Esophagus squamous epithelium (tissue), 5 donors: ENCODE data around the gene SNX32. TPM values are rescaled to one million over a fixed set of nuclear protein-coding genes. Genes with fewer than 3 reads are reported as not detected.
A peak's percentile ranks its signal among the peaks of the same experiment; 100 is the strongest.

Experiments used
- DNase-seq: peaks from one replicate; lab custom pipeline; 2025; lab: John Stamatoyannopoulos, UW
- H3K27ac ChIP-seq, 4 donors: fragments of 200-600 bp; sonication (generic); one replicate each; pipeline ENCODE4 v1.5.1; 2016 to 2019; ENCODE audit warnings: mild to moderate bottlenecking in 1 of 4
- H3K27me3 ChIP-seq, 4 donors: fragments of 200-600 bp; sonication (generic); 1 replicate in 3 of 4; 2 replicates in 1 of 4; pipeline versions ENCODE4 v1.5.1 to v1.6.0; 2017 to 2021; ENCODE audit warnings: antibody characterized with exemption in 1 of 4
- H3K36me3 ChIP-seq, 3 donors: fragments of 200-600 bp; sonication (generic); one replicate each; pipeline ENCODE4 v1.5.1; 2016 to 2019
- H3K4me1 ChIP-seq, 3 donors: fragments of 200-600 bp; sonication (generic); one replicate each; pipeline ENCODE4 v1.5.1; 2017 to 2019
- H3K4me3 ChIP-seq, 4 donors: fragments of 200-600 bp; sonication (generic); 1 replicate in 3 of 4; 2 replicates in 1 of 4; pipeline ENCODE4 v1.5.1; 2016 to 2019; ENCODE audit warnings: mild to moderate bottlenecking in 2 of 4, moderate library complexity in 1 of 4
- H3K9me3 ChIP-seq, 3 donors: fragments of 200-600 bp; sonication (generic); one replicate each; pipeline ENCODE4 v1.5.1; 2016 to 2019
- CTCF ChIP-seq, 6 experiments: fragments of 450-650 bp in 4 of 6; fragments of 200-600 bp in 2 of 6; sonication (generic) in 2 of 6; IDR thresholded peaks; one replicate each; pipeline ENCODE4 v1.5.1; 2016 to 2019; ENCODE audit warnings: antibody characterized with exemption in 6 of 6, mild to moderate bottlenecking in 4 of 6, moderate library complexity in 4 of 6
- POLR2A ChIP-seq, 4 donors: fragments of 450-650 bp; IDR thresholded peaks; one replicate each; pipeline ENCODE4 v1.6.1; 2017; ENCODE audit warnings: antibody characterized with exemption in 4 of 4, mild to moderate bottlenecking in 4 of 4, moderate library complexity in 3 of 4
- WGBS, 2 donors: methylation state at CpG; one replicate each; pipeline ENCODE4 v1.1.5; 2018; 5-methylcytosine and 5-hydroxymethylcytosine counted together
- intact Hi-C: fragments of 100-400 bp; cut with DNase I; formaldehyde crosslinking; loops from one replicate; pipeline ENCODE4 v1.15.0; 2022
- total RNA-seq, 4 donors: library from RNA; depleted of rRNA; stranded (reverse); fragments of >200 nt; gene quantifications; one replicate each; pipeline ENCODE4 v1.1.0, GENCODE V29; 2016
- donor health status: DM: yes; HTN: yes; CAD: no.

SNX32 gene
- total RNA-seq, 4 donors from 2014 or later = 0.38 TPM; not detected in 3

GRCh38 chr11:65817835-65818680 lies 15.7 kb upstream of the SNX32 start:
- peaks cover 8 to 49% (median 12%) of the 10 kb centered on the region in 3 donors for H3K4me1 ChIP-seq
- peak overlapping the region; percentile 52 to 82 (median 60) for H3K4me3 ChIP-seq
- 12 to 15% methylated on average over 26 to 37 of the region's 74 CpGs for WGBS, 2 donors
- intact Hi-C loops = loop anchor here (5.0 kb wide), 2 partner anchors 36 to 106 kb away; partner anchors contain the start of genes AP5B1 and KAT5
- peak; percentile 53 for DNase-seq
- H3K27me3 ChIP-seq = no peaks in the 10 kb centered on the region
- TF ChIP-seq POLR2A (IDR thresholded peaks at IDR 0.05) (peak in 1 of 4 donors; percentile 30), CTCF (IDR thresholded peaks at IDR 0.05) (peak; percentile 95 to 100 (median 98))
- no peaks in the 10 kb centered on the region for H3K9me3 ChIP-seq
- H3K36me3 ChIP-seq = no peaks in the 10 kb centered on the region
- peak overlapping the region; percentile 84 to 94 (median 88) for H3K27ac ChIP-seq

- intact Hi-C loops = no loop called here
- DNase-seq = no peak
- H3K4me1 ChIP-seq = peaks cover 8 to 24% (median 9%) of the 10 kb centered on the region in 3 donors
- H3K4me3 ChIP-seq = no peak overlapping the region
- H3K36me3 ChIP-seq = no peaks in the 10 kb centered on the region
- H3K27me3 ChIP-seq = no peaks in the 10 kb centered on the region
- WGBS, 2 donors = 61% methylated on average over 8 of the region's 8 CpGs
- no peak for TF ChIP-seq POLR2A (IDR thresholded peaks at IDR 0.05)
- no peak for TF ChIP-seq CTCF (IDR thresholded peaks at IDR 0.05)
- no peaks in the 10 kb centered on the region for H3K9me3 ChIP-seq
- H3K27ac ChIP-seq = no peak overlapping the region
Measured at GRCh38 chr11:65821107-65821506, 12.7 kb upstream of the SNX32 start.

- no peaks in the 10 kb centered on the region for H3K9me3 ChIP-seq
- H3K27ac ChIP-seq = no peak overlapping the region
- intact Hi-C loops = no loop called here
- 80 to 82% methylated on average over 13 to 15 of the region's 15 CpGs for WGBS, 2 donors
- H3K36me3 ChIP-seq = no peaks in the 10 kb centered on the region
- no peak for DNase-seq
- H3K4me1 ChIP-seq = peaks cover 0 to 6% (median 0%) of the 10 kb centered on the region in 3 donors
- TF ChIP-seq CTCF (IDR thresholded peaks at IDR 0.05) = no peak
- no peak for TF ChIP-seq POLR2A (IDR thresholded peaks at IDR 0.05)
- no peak overlapping the region for H3K4me3 ChIP-seq
- H3K27me3 ChIP-seq = no peaks in the 10 kb centered on the region
Measured at GRCh38 chr11:65822776-65823528, 10.8 kb upstream of the SNX32 start.

- peaks cover 0 to 7% (median 0%) of the 10 kb centered on the region in 4 donors for H3K27me3 ChIP-seq
- H3K9me3 ChIP-seq = no peaks in the 10 kb centered on the region
- WGBS, 2 donors = 78 to 79% methylated on average over 5 to 8 of the region's 8 CpGs
- intact Hi-C loops = no loop called here
- no peaks in the 10 kb centered on the region for H3K36me3 ChIP-seq
- no peak overlapping the region for H3K4me3 ChIP-seq
- DNase-seq = no peak
- H3K4me1 ChIP-seq = no peaks in the 10 kb centered on the region
- no peak overlapping the region for H3K27ac ChIP-seq
- TF ChIP-seq POLR2A (IDR thresholded peaks at IDR 0.05) (no peak), CTCF (IDR thresholded peaks at IDR 0.05) (no peak)
Measured at GRCh38 chr11:65826984-65827735, 6.6 kb upstream of the SNX32 start.
